Measurements from ENCODE around the gene CD163. TPM values are rescaled to one million over a fixed set of nuclear protein-coding genes. Genes with fewer than 3 reads are reported as not detected.

CD163 gene
- total RNA-seq, 1 experiment from 2014 or later = 0.07 TPM

- Histone ChIP-seq H4K5ac (ENCODE audit: insufficient read length, low read depth, low read length) (no peak overlapping the region), H3K79me1 (ENCODE audit: insufficient read depth, low read depth, low read length, poor library complexity, severe bottlenecking) (no peaks in the 10 kb centered on the region), H3K23ac (ENCODE audit: insufficient read length, low read depth, low read length) (no peak overlapping the region), H3K4me1 (ENCODE audit: insufficient read depth, low read length) (peaks cover 3% of the 10 kb centered on the region; the same call in 1 of the 2 replicates), H4K20me1 (ENCODE audit: control insufficient read depth, insufficient read depth, insufficient read length) (no peaks in the 10 kb centered on the region), H3K9ac (ENCODE audit: extremely low read depth, insufficient read length, low read length) (no peak overlapping the region), H4K91ac (ENCODE audit: insufficient read length, low read depth, low read length) (no peak overlapping the region), H3T11ph (ENCODE audit: low read length) (no peak overlapping the region), H3K4me2 (ENCODE audit: insufficient read depth, insufficient read length, low read length) (no peak overlapping the region), H2AK5ac (ENCODE audit: insufficient read length, low read length) (no peak overlapping the region), H2BK15ac (ENCODE audit: low read depth, low read length) (no peak overlapping the region), H3K56ac (ENCODE audit: insufficient read length, low read depth, low read length) (no peak overlapping the region), H3K79me2 (ENCODE audit: insufficient read depth, low read length) (no peaks in the 10 kb centered on the region), H2BK20ac (ENCODE audit: low read depth, low read length, poor library complexity, severe bottlenecking) (no peak overlapping the region), H3K4ac (ENCODE audit: low read depth, low read length) (no peak overlapping the region), H3K14ac (ENCODE audit: insufficient read depth, low read length) (no peak overlapping the region), H2BK5ac (ENCODE audit: insufficient read length, low read length) (no peak overlapping the region), H2AFZ (ENCODE audit: low read length) (no peak overlapping the region), H3K27me3 (ENCODE audit: insufficient read depth, low read length) (no peaks in the 10 kb centered on the region), H2BK12ac (ENCODE audit: insufficient read length, low read depth, low read length) (no peak overlapping the region), H3K9me3 (ENCODE audit: control insufficient read depth, low read depth, low read length) (no peaks in the 10 kb centered on the region), H3K23me2 (ENCODE audit: insufficient read length, low read depth, low read length, poor library complexity, severe bottlenecking) (no peaks in the 10 kb centered on the region), H3K27ac (ENCODE audit: insufficient read length, low read depth, low read length) (no peak overlapping the region), H3K18ac (ENCODE audit: insufficient read length, low read depth, low read length) (no peak overlapping the region), H4K8ac (replicated peaks; ENCODE audit: insufficient read length, low read depth, low read length) (no peak overlapping the region), H2BK120ac (ENCODE audit: low read depth, low read length, poor library complexity, severe bottlenecking) (no peak overlapping the region)
- peak; percentile 30; the same call in 1 of the 3 replicates for TF ChIP-seq CTCF (conservative IDR thresholded peaks at IDR 0.05)
- WGBS (ENCODE audit: extremely low coverage, insufficient read length, low lambda C conversion rate) = no CpG with 5 or more reads among the region's 3 CpGs
- H3K27ac Mint-ChIP-seq = no peak overlapping the region
- H3K36me3 Mint-ChIP-seq (ENCODE audit: insufficient read depth in 1 of 3, low read depth in 3 of 3) = peaks cover 0 to 2% (median 0%) of the 10 kb centered on the region in 3 experiments; a peak in 1 of 7 replicates
- H3K27me3 Mint-ChIP-seq (ENCODE audit: low read depth) = no peaks in the 10 kb centered on the region
- H3K9me3 Mint-ChIP-seq = peaks cover 4 to 5% of the 10 kb centered on the region in 2 experiments; a peak in 3 of 5 replicates
- no peak overlapping the region for H3K4me3 Mint-ChIP-seq
- DNase-seq = no peak
- peaks cover 11 to 13% of the 10 kb centered on the region in 2 experiments for H3K4me1 Mint-ChIP-seq
Measured at GRCh38 chr12:7502612-7503011, 965 bp downstream of the CD163 start.
